ENCODE measurements around the gene MRPS7. TPM values are rescaled to one million over a fixed set of nuclear protein-coding genes. Genes with fewer than 3 reads are reported as not detected.
"Not testable (repeated sequence)": the region's sequence is repeated elsewhere in the genome, so short reads cannot be mapped to it uniquely, and the experiment has no call there.

MRPS7 gene
- total RNA-seq, 8 experiments from 2014 or later, result 48.2 to 108 (median 78.7) TPM

DNA sequence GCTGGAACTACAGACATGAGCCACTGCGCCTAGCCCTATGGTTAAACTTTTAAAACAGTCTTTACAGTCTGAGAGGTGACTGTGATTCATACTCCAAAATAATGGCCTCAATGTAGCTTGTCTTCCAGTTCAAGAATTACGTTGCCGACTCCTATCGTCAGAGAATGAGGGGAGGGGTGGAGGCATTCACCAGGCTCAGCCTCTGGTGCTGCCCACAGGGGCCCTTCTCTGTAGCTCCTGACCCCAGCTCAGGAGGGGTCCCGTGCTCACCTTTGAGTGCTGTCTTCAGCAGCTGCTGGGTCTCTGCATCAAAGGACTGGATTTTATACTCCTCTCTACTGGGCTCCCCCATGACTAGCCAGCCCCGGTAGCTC is 8.2 kb downstream of the MRPS7 start:
- in situ Hi-C loops (cut with MboI; ENCODE audit: low pct_unique_long_range_greater_than_20kb in 2 of 9, low sequenced_read_pairs in 9 of 9, unreplicated experiment in 9 of 9), result no loop called here
- WGBS, 10 experiments, result 0 to 100% (median 35%) methylated on average over 1 to 5 of the region's 6 CpGs; no CpG with 5 or more reads in 2 of the 10 experiments
- ATAC-seq (replicated peaks in 6 of 8), result no peak
- peak overlapping the region; percentile 62 to 90 (median 76) for H3K4me3 ChIP-seq
- peaks cover 11 to 14% of the 10 kb centered on the region in 2 donors for H3K4me1 ChIP-seq (replicated peaks in 1 of 2)
- peak overlapping the region; percentile 67 to 71 for H3K27ac ChIP-seq

DNA sequence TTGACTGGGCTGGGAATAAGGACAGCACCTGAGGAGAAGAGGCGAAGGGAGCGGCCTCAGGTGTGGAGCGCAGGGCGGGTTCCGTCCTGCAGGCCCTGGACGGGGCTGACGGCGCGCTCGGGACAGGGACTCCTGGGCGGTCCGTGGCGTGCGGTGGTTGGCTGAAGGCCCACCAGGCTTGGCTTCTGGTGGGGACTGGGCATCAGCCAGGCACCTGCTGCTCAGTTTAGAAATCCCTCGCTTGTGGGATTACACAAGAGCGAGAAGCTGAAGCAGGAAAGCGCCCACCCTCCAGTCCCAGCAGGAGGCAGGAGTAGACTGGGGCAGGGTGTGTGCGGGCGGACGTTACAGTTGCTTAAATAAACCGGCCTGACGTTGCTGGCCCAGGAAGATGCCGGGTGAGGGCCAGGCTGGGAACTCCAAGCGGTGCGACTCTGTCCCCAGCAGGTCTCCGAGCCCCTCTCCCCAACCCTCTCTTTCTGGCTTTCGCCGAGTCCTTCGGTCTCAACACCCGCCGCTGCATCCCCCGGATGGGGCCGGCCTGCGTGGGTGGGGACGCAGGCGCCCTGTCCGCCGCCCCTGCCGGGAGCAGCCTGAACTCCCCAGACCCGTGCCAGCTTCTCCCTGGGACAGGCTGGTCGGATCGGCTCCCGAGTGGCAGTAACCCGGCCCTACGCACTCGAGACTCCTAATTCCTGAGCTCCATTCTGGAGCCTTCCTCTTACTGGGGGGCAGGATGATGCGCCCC is 8.7 kb downstream of the MRPS7 start:
- peaks cover 11 to 14% of the 10 kb centered on the region in 2 donors for H3K4me1 ChIP-seq (replicated peaks in 1 of 2)
- H3K4me3 ChIP-seq, result peak overlapping the region; percentile 62 to 90 (median 76)
- in situ Hi-C loops (cut with MboI; ENCODE audit: low pct_unique_long_range_greater_than_20kb in 2 of 9, low sequenced_read_pairs in 9 of 9, unreplicated experiment in 9 of 9), result no loop called here
- H3K27ac ChIP-seq, result peak overlapping the region; percentile 67 to 71
- ATAC-seq (replicated peaks in 6 of 8), result peak; percentile 49 to 78 (median 61)
- 0 to 4% (median 0%) methylated on average over 1 to 19 of the region's 47 CpGs; no CpG with 5 or more reads in 4 of the 10 experiments for WGBS, 10 experiments

DNA sequence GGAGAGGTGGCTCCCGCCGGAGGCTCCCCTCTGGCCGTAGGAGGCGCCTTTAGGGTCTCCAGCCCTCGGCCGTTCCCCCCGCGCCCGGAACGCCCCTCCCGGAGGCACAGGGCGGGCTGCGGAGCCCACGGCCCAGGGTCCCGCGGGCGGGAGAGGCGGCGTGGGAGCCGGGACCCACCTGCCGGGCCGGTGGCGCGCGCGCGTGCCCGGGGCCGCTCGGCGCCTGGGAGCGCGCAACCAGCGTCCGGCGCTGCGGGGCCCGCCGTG is 9.2 kb downstream of the MRPS7 start, which contains the start of gene MIF4GD:
Gene MIF4GD, minus strand, starts transcription at position 266 of the 267 bp plus-strand sequence. CDS start 1,036 bp downstream, outside the sequence.
- Histone ChIP-seq H3K27ac (peak within 1 kb of the TSS; percentile 67 to 71), H3K4me1 (replicated peaks in 1 of 2) (peaks cover 11 to 14% of the 10 kb centered on the region in 2 donors), H3K4me3 (peak within 1 kb of the TSS; percentile 62 to 90 (median 76))
- in situ Hi-C loops (cut with MboI; ENCODE audit: low pct_unique_long_range_greater_than_20kb in 2 of 9, low sequenced_read_pairs in 9 of 9, unreplicated experiment in 9 of 9), result no loop called here
- no peak for ATAC-seq (replicated peaks in 6 of 8)
- 0% methylated on average over 3 of the region's 39 CpGs; no CpG with 5 or more reads in 9 of the 10 experiments for WGBS, 10 experiments

DNA sequence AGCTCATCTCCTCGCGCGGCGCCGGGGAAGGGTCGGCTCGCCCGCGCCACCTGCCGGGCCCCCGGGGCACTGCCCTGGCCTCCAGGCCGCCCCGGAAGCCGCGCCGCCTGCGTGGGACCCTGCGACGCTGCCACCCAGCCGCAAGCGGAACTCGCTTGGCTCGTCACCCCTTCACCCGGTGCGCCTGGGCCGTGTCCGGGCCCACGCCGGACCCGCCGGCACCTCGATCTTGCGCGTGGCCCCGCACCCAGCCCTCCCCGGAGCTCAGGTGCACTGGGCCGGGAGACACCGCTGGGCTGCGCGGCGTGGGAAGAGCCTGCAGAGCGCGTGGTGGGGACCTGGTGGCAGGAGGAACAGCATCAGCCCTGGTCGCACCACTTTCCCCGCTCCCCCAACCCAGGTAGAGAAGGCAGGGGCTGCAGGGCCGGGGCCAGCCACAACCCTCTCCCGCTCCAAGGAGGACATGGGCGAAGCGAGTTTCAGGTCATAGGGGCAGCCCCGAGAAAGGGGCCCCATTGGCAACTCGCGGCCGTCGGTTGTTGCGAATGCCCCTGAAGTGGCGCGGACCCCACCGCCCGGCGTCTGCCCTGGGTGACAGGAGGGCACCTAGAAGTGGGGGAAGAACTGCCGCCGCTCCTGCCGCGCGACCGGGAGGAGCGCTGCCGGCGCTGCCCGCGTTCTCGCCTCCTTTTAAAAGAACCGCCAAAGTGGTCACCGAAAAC is 9.7 kb downstream of the MRPS7 start:
- peaks cover 11 to 14% of the 10 kb centered on the region in 2 donors for H3K4me1 ChIP-seq (replicated peaks in 1 of 2)
- in situ Hi-C loops (cut with MboI; ENCODE audit: low pct_unique_long_range_greater_than_20kb in 2 of 9, low sequenced_read_pairs in 9 of 9, unreplicated experiment in 9 of 9), result no loop called here
- 0 to 7% (median 2%) methylated on average over 1 to 8 of the region's 74 CpGs; no CpG with 5 or more reads in 5 of the 10 experiments for WGBS, 10 experiments

DNA sequence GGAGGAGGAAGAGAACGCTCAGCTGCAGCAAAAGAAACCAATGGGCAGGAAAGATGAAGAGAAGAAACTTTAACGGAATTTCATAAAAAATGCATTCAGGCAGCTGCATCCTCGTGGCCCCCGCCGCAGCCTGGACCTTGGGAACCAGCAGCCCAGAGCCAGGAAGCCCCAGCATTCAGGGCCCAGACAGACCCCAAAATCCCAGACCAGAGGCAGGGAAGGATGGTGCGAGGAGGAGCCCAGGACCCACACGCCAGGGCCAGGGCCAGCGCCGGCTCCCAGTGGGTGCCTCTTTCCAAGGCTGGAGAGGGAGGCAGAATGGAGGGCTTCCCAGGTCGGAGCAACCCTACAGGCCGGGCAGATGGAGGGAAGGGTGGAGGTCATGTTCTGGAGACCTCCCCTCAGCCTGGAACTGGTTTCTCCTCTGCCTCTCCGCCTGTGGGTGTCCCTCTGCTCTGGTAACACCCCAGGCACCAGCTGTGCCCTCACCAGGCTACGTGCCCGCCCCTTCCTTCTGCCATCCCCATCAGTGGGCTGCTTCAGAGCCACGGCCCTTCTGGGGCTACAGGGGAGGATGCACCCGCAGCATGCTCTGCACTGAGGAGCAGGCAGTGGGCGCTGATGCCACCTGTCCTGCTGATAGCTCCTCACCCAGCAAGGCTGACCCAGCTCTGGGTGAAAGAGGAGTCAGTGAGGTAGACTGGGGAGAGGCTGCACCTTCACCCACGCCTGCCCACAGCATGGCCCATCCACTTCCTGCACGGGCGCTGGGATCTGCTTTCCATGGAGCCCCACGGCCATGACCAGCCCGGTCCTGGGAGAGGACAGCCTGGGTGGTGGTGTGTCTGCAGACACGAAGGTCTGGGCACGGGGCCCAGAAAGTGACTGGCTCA is 10.5 kb downstream of the MRPS7 start:
- Histone ChIP-seq H3K4me3 (peak overlapping the region; percentile 62 to 90 (median 76)), H3K27ac (no peak overlapping the region), H3K4me1 (replicated peaks in 1 of 2) (peaks cover 11 to 14% of the 10 kb centered on the region in 2 donors)
- WGBS, 10 experiments, result 0 to 100% (median 67%) methylated on average over 1 to 7 of the region's 24 CpGs; no CpG with 5 or more reads in 1 of the 10 experiments
- in situ Hi-C loops (cut with MboI; ENCODE audit: low pct_unique_long_range_greater_than_20kb in 2 of 9, low sequenced_read_pairs in 9 of 9, unreplicated experiment in 9 of 9), result no loop called here
- ATAC-seq (replicated peaks in 6 of 8), result no peak

More for the DNA sequence above, 9.7 kb downstream of the MRPS7 start:
- peak overlapping the region; percentile 30 to 45 for H3K27ac ChIP-seq
- peak; percentile 73 to 87 (median 80) for ATAC-seq (replicated peaks in 6 of 8)
- peak overlapping the region; percentile 62 to 90 (median 76) for H3K4me3 ChIP-seq

DNA sequence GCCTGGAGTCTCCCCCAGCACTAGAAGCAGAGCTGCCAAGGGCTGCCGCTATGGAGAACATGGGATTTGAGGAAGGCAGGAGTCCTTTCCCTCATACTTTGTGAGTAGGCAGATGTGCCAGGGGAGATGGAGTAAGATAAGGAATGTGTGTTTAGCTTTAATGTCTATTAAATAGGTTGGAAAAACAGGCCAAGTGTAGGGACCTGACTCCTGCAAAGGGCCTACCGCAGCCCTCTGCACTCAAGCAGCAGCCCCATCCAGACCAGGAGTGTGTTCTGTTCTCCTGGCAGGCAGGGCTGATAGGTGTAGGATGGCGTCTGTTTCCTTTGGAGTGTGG is 11.1 kb downstream of the MRPS7 start:
- Histone ChIP-seq H3K4me1 (replicated peaks in 1 of 2) (peaks cover 11 to 13% of the 10 kb centered on the region in 2 donors), H3K27ac (no peak overlapping the region), H3K4me3 (no peak overlapping the region)
- ATAC-seq (replicated peaks in 6 of 8), result no peak
- in situ Hi-C loops (cut with MboI; ENCODE audit: low pct_unique_long_range_greater_than_20kb in 2 of 9, low sequenced_read_pairs in 9 of 9, unreplicated experiment in 9 of 9), result no loop called here
- 27 to 92% methylated on average over 2 of the region's 3 CpGs; no CpG with 5 or more reads in 8 of the 10 experiments for WGBS, 10 experiments

DNA sequence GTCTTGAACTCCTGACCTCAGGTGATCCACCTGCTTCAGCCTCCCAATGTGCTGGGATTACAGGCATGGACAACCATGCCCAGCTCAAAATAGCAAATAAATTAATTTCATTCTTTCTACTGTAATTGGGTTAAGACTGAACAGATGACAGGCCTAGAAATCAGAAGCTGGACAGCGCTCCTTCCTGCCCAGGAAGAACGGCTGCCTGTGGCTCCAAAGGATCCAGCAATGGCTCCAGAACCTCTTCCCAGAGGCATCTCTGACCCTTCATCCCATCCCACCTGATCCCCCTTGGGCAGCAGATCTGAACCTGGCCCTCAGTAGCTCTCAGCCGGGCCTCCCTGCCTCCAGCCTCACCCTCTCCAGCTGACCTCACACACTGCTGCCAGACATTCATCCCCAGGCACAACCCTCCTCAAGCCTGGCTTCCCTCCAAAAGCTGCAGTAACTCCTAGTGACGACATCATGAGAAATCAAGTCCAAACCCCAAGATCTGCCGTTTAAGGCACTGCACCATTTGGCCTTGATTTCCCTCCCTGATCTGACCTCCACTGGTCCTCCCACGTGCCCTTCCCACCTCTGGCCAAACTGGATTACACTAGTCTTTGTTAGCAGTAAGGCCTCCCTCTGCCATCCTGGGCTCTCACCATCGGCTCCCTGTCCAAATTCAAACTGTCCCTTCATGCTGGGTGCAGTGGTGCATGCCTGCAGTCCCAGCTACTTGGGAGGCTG is 12.5 kb downstream of the MRPS7 start:
- ATAC-seq (replicated peaks in 6 of 8), result no peak
- H3K27ac ChIP-seq, result no peak overlapping the region
- 33 to 100% (median 88%) methylated on average over 1 to 6 of the region's 7 CpGs; no CpG with 5 or more reads in 2 of the 10 experiments for WGBS, 10 experiments
- H3K4me3 ChIP-seq, result no peak overlapping the region
- in situ Hi-C loops (cut with MboI; ENCODE audit: low pct_unique_long_range_greater_than_20kb in 2 of 9, low sequenced_read_pairs in 9 of 9, unreplicated experiment in 9 of 9), result no loop called here
- H3K4me1 ChIP-seq (replicated peaks in 1 of 2), result peaks cover 11% of the 10 kb centered on the region in 2 donors

DNA sequence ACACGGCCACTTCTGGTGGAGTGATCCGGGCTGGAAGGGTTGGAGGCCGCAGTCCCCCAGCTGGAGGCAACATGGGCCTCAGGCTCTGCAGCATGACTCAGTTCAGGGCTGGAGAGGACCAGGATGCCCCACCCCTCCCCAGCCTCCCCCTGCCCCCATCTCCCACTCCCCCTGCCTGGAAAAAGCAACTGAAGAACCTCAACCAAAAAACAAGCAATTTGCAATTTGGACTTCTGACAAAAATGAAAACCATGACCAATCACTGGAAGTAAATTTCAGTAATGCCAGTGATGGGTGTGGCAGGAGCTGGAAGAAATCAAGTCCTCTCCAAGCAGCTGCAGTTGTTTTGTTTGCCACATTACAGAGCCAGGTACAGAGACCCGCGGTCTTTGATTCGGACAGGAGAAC is 16.0 kb downstream of the MRPS7 start:
- ATAC-seq (replicated peaks in 6 of 8), result peak in 3 of 8 experiments; percentile 77 to 84 (median 81)
- Histone ChIP-seq H3K4me1 (replicated peaks in 1 of 2) (no peaks in the 10 kb centered on the region), H3K4me3 (no peak overlapping the region), H3K27ac (no peak overlapping the region)
- 67 to 100% (median 100%) methylated on average over 1 to 2 of the region's 6 CpGs; no CpG with 5 or more reads in 7 of the 10 experiments for WGBS, 10 experiments
- in situ Hi-C loops (cut with MboI; ENCODE audit: low pct_unique_long_range_greater_than_20kb in 2 of 9, low sequenced_read_pairs in 9 of 9, unreplicated experiment in 9 of 9), result loop anchor here in 1 of 9 experiments (25.0 kb wide), 1 partner anchor 135 kb away; the partner anchor contains the start of gene GRB2

DNA sequence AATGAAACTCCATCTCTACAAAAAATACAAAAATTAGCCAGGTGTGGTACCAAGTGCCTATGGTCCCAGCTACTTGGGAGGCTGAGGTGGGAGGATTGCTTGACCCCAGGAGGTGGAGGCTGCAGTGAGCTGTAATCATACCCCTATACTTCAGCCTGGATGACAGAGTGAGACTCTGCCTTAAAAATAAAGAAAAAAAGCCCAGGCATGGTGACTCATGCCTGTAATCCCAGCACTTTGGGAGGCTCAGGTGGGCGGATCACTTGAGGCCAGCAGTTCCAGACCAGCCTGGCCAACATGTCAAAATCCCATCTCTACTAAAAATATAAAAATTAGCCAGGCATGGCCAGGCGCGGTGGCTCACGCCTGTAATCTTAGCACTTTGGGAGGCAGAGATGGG is 18.5 kb downstream of the MRPS7 start:
- 80 to 100% (median 90%) methylated on average over 1 to 3 of the region's 4 CpGs; no CpG with 5 or more reads in 6 of the 10 experiments for WGBS, 10 experiments

DNA sequence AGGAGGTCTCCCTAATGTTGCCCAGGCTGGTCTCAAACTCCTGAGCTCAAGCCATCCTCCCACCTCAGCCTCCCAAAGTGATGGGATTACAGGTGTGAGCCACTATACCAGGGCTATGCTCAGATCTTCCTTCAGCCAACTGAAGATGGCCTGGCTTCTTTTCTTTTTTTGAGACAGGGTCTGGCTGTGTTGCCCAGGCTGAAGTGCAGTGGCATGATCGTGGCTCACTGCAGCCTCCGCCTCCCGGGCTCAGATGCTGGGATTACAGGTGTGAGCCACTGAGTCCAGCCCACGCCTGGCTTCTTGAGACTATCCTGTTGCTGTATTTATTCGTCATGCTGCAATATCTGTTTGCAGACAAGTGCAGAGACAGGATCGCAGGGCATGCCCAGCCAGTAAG is 23.4 kb downstream of the MRPS7 start:
- no peak for ATAC-seq (replicated peaks in 6 of 8)
- H3K4me1 ChIP-seq (replicated peaks in 1 of 2), result peaks cover 0 to 3% of the 10 kb centered on the region in 2 donors
- H3K4me3 ChIP-seq, result no peak overlapping the region
- in situ Hi-C loops (cut with MboI; ENCODE audit: low pct_unique_long_range_greater_than_20kb in 2 of 9, low sequenced_read_pairs in 9 of 9, unreplicated experiment in 9 of 9), result loop anchor here in 1 of 9 experiments (25.0 kb wide), 1 partner anchor 127 kb away; the partner anchor contains the start of gene GRB2
- 67 to 92% (median 90%) methylated on average over 1 to 4 of the region's 6 CpGs; no CpG with 5 or more reads in 5 of the 10 experiments for WGBS, 10 experiments
- H3K27ac ChIP-seq, result no peak overlapping the region

More for the DNA sequence above, 18.5 kb downstream of the MRPS7 start:
- not testable (repeated sequence) for H3K4me1 ChIP-seq (replicated peaks in 1 of 2); H3K27ac ChIP-seq; H3K4me3 ChIP-seq
- ATAC-seq (replicated peaks in 6 of 8), result peak in 2 of 8 experiments; percentile 33 to 39
- in situ Hi-C loops (cut with MboI; ENCODE audit: low pct_unique_long_range_greater_than_20kb in 2 of 9, low sequenced_read_pairs in 9 of 9, unreplicated experiment in 9 of 9), result loop anchor here in 1 of 9 experiments (25.0 kb wide), 1 partner anchor 132 kb away; the partner anchor contains the start of gene GRB2

DNA sequence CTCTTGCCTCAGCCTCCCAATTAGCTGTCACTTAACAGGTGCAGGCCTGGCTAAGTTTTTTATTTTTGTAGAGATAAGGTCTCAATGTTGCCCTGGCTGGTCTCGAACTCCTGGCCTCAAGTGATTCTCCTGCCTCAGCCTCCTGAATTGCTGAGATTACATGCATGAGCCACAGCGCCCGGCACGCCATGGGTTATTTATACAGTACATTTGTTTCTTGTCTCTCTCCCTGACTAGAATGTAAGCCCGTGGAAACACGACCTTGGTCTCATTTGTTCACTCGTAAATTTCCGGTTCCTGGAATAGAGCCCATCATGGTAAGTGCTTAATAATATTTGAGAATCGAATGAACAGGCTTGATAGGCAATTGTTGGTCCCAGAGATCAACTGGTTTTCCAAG is 25.5 kb downstream of the MRPS7 start:
- in situ Hi-C loops (cut with MboI; ENCODE audit: low pct_unique_long_range_greater_than_20kb in 2 of 9, low sequenced_read_pairs in 9 of 9, unreplicated experiment in 9 of 9), result loop anchor here in 1 of 9 experiments (25.0 kb wide), 1 partner anchor 125 kb away; the partner anchor contains the start of gene GRB2
- no peak overlapping the region for H3K27ac ChIP-seq
- H3K4me1 ChIP-seq (replicated peaks in 1 of 2), result peaks cover 0 to 3% of the 10 kb centered on the region in 2 donors
- H3K4me3 ChIP-seq, result no peak overlapping the region
- WGBS, 10 experiments, result 83 to 100% (median 96%) methylated on average over 1 to 9 of the region's 9 CpGs; no CpG with 5 or more reads in 2 of the 10 experiments
- no peak for ATAC-seq (replicated peaks in 6 of 8)
